COR-L47 (cell line): ENCODE results near the gene CNN2.

Experiments used
- DNase-seq: peaks from one replicate; lab custom pipeline; 2025; lab: John Stamatoyannopoulos, UW

Gene CNN2

GRCh38 chr19:1026783-1027649 lies 608 bp downstream of the CNN2 start:
- no peak for DNase-seq

- no peak for DNase-seq
Measured at GRCh38 chr19:1027650-1028061, 1.2 kb downstream of the CNN2 start.

GRCh38 chr19:1028062-1028926 lies 1.9 kb downstream of the CNN2 start:
- no peak for DNase-seq

GRCh38 chr19:1032264-1032867 lies 6.0 kb downstream of the CNN2 start:
- DNase-seq: no peak

- DNase-seq: no peak
Measured at GRCh38 chr19:1035998-1036621, 9.7 kb downstream of the CNN2 start.

GRCh38 chr19:1037621-1038064 lies 11.2 kb downstream of the CNN2 start:
- no peak for DNase-seq

- no peak for DNase-seq
Measured at GRCh38 chr19:1038978-1039645, 12.7 kb downstream of the CNN2 start.

GRCh38 chr19:1039646-1040475 lies 13.5 kb downstream of the CNN2 start, which contains the start of gene ABCA7:
Gene ABCA7 (plus strand): TSS chr19:1040107. CDS start chr19:1041362, 1,255 bp downstream.
- peak; percentile 95 for DNase-seq

GRCh38 chr19:1040476-1041271 lies 14.3 kb downstream of the CNN2 start:
- DNase-seq: peak; percentile 90

- no peak for DNase-seq
Measured at GRCh38 chr19:1041272-1041834, 14.9 kb downstream of the CNN2 start.

- DNase-seq: no peak
Measured at GRCh38 chr19:1041835-1042685, 15.7 kb downstream of the CNN2 start.

GRCh38 chr19:1042689-1043511 lies 16.5 kb downstream of the CNN2 start:
- no peak for DNase-seq

GRCh38 chr19:1045247-1045603 lies 18.8 kb downstream of the CNN2 start:
- no peak for DNase-seq

- no peak for DNase-seq
Measured at GRCh38 chr19:1046117-1046626, 19.8 kb downstream of the CNN2 start.

- no peak for DNase-seq
Measured at GRCh38 chr19:1046836-1047695, 20.7 kb downstream of the CNN2 start.

- no peak for DNase-seq
Measured at GRCh38 chr19:1047696-1048147, 21.3 kb downstream of the CNN2 start.
